Activated effector memory CD4-positive, alpha-beta T cell treated with Interleukin-2 at 50 U/mL for 16 hours (primary cell): ENCODE results near the gene CHRNG.

Experiments used
- DNase-seq: peaks from one replicate; pipeline ENCODE4 v3.0.0-alpha.2; 2020

Gene CHRNG

DNA sequence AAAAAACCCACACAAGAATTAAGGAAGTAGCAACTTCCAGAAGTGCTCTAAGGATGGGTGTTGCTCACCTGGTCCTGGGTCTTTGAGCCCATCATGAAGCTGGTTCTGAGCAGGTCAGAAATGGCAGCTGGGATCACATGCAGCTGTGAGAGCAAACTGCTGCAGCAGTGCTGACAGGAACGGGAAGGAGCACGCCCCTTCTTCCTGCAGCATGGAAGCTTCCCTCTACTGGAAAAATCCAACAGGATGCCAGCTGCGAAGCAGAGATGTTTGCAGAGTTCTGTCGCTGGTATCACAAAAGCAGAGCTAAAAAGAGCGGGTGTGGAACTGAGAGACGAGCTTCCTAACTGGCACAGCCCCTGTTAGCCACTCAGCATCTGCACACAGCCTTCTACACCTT, 44.7 kb downstream of the CHRNG start:
- DNase-seq, result no peak

DNA sequence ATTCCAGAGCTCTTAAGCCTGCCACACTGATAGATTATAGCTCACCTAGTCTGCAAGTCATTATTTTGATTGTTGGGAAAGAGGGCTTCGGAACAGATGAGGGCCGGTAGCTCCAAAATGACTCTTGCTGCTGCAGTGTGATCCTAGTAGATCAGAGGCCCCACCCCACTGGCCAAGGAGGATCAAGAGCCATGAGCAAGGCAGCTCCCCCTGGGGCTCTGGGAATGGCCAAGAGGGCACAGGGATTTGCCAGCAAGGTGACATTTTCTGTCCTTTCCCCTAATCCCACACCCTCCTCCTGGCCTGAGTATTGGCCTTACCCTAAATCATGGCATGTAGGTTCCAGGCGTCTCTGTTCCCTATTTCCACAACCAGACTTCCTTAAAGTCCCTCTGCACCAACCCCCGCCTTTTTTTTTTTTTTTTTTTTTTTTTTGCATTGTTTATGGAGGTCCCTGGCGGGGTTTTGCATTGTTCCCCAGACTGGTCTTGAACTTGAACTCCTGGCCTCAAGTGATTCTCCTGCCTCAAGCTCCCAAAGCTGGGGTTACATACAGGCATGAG, 47.5 kb downstream of the CHRNG start:
- no peak for DNase-seq

- no peak for DNase-seq
Observed at GRCh38 chr2:232587512-232587911, 48.0 kb downstream of the CHRNG start.

DNA sequence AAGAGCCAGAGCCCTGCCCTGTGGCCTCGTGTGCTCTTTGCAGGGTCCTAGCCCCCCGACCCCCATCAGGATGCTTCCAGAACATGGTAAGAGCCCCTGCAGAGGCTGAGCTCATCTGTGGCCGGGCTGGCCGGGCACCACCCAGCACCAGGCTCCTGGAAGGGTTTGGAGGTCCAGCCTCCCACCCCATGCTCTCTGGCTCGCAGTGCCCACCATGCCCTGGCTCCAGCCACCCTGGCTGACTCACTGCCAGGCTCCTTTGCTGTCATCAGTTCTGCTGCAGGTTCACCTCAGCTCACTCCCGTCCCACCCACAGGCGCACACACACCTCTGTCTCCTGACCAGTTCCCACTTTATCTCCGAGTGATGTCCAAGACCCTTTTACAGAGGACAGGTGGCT, 48.5 kb downstream of the CHRNG start:
- no peak for DNase-seq

- no peak for DNase-seq
Observed at GRCh38 chr2:232588680-232589585, 49.4 kb downstream of the CHRNG start.

DNA sequence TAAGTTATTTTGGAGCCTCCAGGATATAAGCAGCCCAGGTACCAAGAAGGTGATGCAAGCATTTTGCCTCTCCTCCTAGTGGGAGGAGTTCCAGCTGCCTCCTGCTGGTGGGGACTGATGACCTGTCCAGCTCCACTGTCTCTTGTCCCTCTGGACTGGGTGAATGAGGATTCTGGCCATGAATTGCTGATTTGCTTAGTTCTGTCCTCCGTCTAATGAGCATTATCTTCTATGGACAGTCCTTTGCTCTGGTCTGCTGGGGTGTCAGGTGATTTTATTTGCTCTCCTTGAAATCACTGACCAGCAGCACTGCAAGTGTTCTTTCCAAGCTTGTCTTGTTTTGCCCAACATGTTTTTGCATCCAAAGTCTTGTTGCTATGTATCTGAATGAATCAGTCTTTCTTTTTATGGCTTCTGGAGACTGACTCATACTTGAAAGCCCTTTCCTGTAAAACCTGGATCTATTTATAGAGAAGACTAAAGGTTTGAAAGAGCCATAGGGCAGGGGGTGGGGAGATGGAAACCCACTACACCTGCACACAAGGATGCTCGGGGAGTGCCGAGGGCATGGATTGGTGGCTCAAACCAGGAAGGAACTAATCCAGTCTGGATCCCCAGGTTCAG, 53.4 kb downstream of the CHRNG start:
- no peak for DNase-seq

DNA sequence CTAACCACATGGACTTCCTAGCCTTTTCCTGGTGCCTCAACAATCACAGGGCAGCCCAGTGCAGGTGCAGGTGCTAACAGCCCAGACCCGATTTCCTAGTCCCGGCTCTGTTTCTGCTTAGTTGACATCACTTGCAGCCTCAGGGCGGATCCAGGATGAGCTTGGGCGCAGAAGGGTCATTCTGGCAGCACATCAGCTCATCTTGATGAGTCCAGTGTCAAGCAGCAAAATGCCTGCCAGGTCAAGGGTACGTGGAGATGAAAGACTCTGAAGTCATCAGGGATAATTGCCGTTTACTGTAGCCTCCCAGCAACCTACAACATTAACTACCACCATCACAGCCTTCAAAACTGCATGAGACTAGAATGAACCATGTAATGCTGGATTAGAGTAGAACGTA, 54.5 kb downstream of the CHRNG start:
- DNase-seq, result no peak
